ENCODE measurements around the gene SPIN4. TPM values are rescaled to one million over a fixed set of nuclear protein-coding genes. Genes with fewer than 3 reads are reported as not detected.
"Not testable (repeated sequence)": the region's sequence is repeated elsewhere in the genome, so short reads cannot be mapped to it uniquely, and the experiment has no call there.

Gene SPIN4
- total RNA-seq, 3 donors from 2014 or later (not counting 1 experiment from before 2014, with no cell fraction given) = 9.6 to 12.9 (median 11.0) TPM

- Mint-ChIP-seq H3K27ac (no peak overlapping the region), H3K36me3 (no peaks in the 10 kb centered on the region)
- intact Hi-C loops (cut with micrococcal nuclease) = no loop called here
These were observed 36.3 kb upstream of the SPIN4 start for GRCh38 chrX:63387411-63387810.

GRCh38 chrX:63384263-63384662, 33.1 kb upstream of the SPIN4 start:
- DNase-seq; ATAC-seq; H3K27ac Mint-ChIP-seq; H3K9me3 ChIP-seq (ENCODE audit: control insufficient read depth, insufficient read depth, low read length); H3K4me1 Mint-ChIP-seq; H3K4me3 ChIP-seq (ENCODE audit: low read length); intact Hi-C loops (cut with micrococcal nuclease); H3K4me1 ChIP-seq (ENCODE audit: control insufficient read depth, insufficient read depth, low read length); H3K4me3 Mint-ChIP-seq; H3K36me3 ChIP-seq (ENCODE audit: control insufficient read depth, insufficient read depth, low read length); H3K27ac ChIP-seq (ENCODE audit: low read length); H3K9me3 Mint-ChIP-seq; H3K36me3 Mint-ChIP-seq; H3K27me3 Mint-ChIP-seq (ENCODE audit: low read depth in 2 of 2); H3K27me3 ChIP-seq (ENCODE audit: control insufficient read depth, insufficient read depth, low read length): not testable (repeated sequence)

More at GRCh38 chrX:63387411-63387810, 36.3 kb upstream of the SPIN4 start:
- Mint-ChIP-seq H3K4me1 (no peaks in the 10 kb centered on the region), H3K27me3 (ENCODE audit: low read depth in 2 of 2) (no peaks in the 10 kb centered on the region), H3K9me3 (no peaks in the 10 kb centered on the region), H3K4me3 (no peak overlapping the region)
- Histone ChIP-seq H3K27ac (ENCODE audit: low read length) (no peak overlapping the region), H3K4me3 (ENCODE audit: low read length) (no peak overlapping the region), H3K4me1 (ENCODE audit: control insufficient read depth, insufficient read depth, low read length) (no peaks in the 10 kb centered on the region), H3K27me3 (ENCODE audit: control insufficient read depth, insufficient read depth, low read length) (no peaks in the 10 kb centered on the region), H3K36me3 (ENCODE audit: control insufficient read depth, insufficient read depth, low read length) (no peaks in the 10 kb centered on the region), H3K9me3 (ENCODE audit: control insufficient read depth, insufficient read depth, low read length) (no peaks in the 10 kb centered on the region)
- DNase-seq = no peak
- WGBS (ENCODE audit: insufficient coverage) = 88% methylated on average over 3 of the region's 3 CpGs
- ATAC-seq = no peak
- no peak for TF ChIP-seq CTCF (IDR thresholded peaks at IDR 0.05)

- ATAC-seq; H3K9me3 Mint-ChIP-seq; intact Hi-C loops (cut with micrococcal nuclease); H3K27ac ChIP-seq (ENCODE audit: low read length); H3K36me3 ChIP-seq (ENCODE audit: control insufficient read depth, insufficient read depth, low read length); H3K27me3 Mint-ChIP-seq (ENCODE audit: low read depth in 2 of 2); H3K4me1 ChIP-seq (ENCODE audit: control insufficient read depth, insufficient read depth, low read length); H3K36me3 Mint-ChIP-seq; DNase-seq; H3K27me3 ChIP-seq (ENCODE audit: control insufficient read depth, insufficient read depth, low read length); H3K4me1 Mint-ChIP-seq; H3K4me3 Mint-ChIP-seq; H3K9me3 ChIP-seq (ENCODE audit: control insufficient read depth, insufficient read depth, low read length); H3K27ac Mint-ChIP-seq; H3K4me3 ChIP-seq (ENCODE audit: low read length): not testable (repeated sequence)
- WGBS (ENCODE audit: insufficient coverage) = 100% methylated on average over 1 of the region's 3 CpGs
These were observed 21.9 kb upstream of the SPIN4 start for GRCh38 chrX:63373012-63373411.

- H3K36me3 Mint-ChIP-seq; H3K27ac ChIP-seq (ENCODE audit: low read length); H3K4me3 ChIP-seq (ENCODE audit: low read length); H3K27ac Mint-ChIP-seq; H3K36me3 ChIP-seq (ENCODE audit: control insufficient read depth, insufficient read depth, low read length); H3K4me1 ChIP-seq (ENCODE audit: control insufficient read depth, insufficient read depth, low read length); H3K27me3 ChIP-seq (ENCODE audit: control insufficient read depth, insufficient read depth, low read length); ATAC-seq; H3K27me3 Mint-ChIP-seq (ENCODE audit: low read depth in 2 of 2); H3K4me1 Mint-ChIP-seq; H3K9me3 ChIP-seq (ENCODE audit: control insufficient read depth, insufficient read depth, low read length); DNase-seq; intact Hi-C loops (cut with micrococcal nuclease); H3K4me3 Mint-ChIP-seq; H3K9me3 Mint-ChIP-seq: not testable (repeated sequence)
- 75% methylated on average over 4 of the region's 5 CpGs for WGBS (ENCODE audit: insufficient coverage)
These were observed 16.6 kb upstream of the SPIN4 start for GRCh38 chrX:63367699-63368098.

- H3K36me3 Mint-ChIP-seq = no peaks in the 10 kb centered on the region
- peaks cover 0 to 6% of the 10 kb centered on the region in 2 donors for H3K9me3 Mint-ChIP-seq
- no peak for ATAC-seq
- Histone ChIP-seq H3K4me3 (ENCODE audit: low read length) (no peak overlapping the region), H3K27ac (ENCODE audit: low read length) (no peak overlapping the region), H3K9me3 (ENCODE audit: control insufficient read depth, insufficient read depth, low read length) (no peaks in the 10 kb centered on the region), H3K36me3 (ENCODE audit: control insufficient read depth, insufficient read depth, low read length) (no peaks in the 10 kb centered on the region), H3K4me1 (ENCODE audit: control insufficient read depth, insufficient read depth, low read length) (no peaks in the 10 kb centered on the region), H3K27me3 (ENCODE audit: control insufficient read depth, insufficient read depth, low read length) (no peaks in the 10 kb centered on the region)
- 96% methylated on average over 4 of the region's 4 CpGs for WGBS (ENCODE audit: insufficient coverage)
- no peak overlapping the region for H3K4me3 Mint-ChIP-seq
- intact Hi-C loops (cut with micrococcal nuclease) = no loop called here
- DNase-seq = no peak
- no peak for TF ChIP-seq CTCF (IDR thresholded peaks at IDR 0.05)
- no peaks in the 10 kb centered on the region for H3K4me1 Mint-ChIP-seq
- no peaks in the 10 kb centered on the region for H3K27me3 Mint-ChIP-seq (ENCODE audit: low read depth in 2 of 2)
- H3K27ac Mint-ChIP-seq = no peak overlapping the region
These were observed 12.7 kb upstream of the SPIN4 start for GRCh38 chrX:63363788-63364187.

All from natural killer cell (primary cell).